ENCODE results near the gene EXOC3. TPM values are rescaled to one million over a fixed set of nuclear protein-coding genes. Genes with fewer than 3 reads are reported as not detected.

The EXOC3 gene
- total and polyA plus RNA-seq, 10 of the 15 experiments (the other 5 are each of a cell fraction or from before 2014, with no cell fraction given), result 1.6 to 53.0 (median 27.9) TPM

GRCh38 chr5:483434-484140 is 40.6 kb downstream of the EXOC3 start:
- WGBS (ENCODE audit: insufficient coverage, insufficient replicate concordance, low lambda C conversion rate, missing lambda C conversion rate), result 14% methylated on average over 34 of the region's 34 CpGs
- SMC1A ChIA-PET (ENCODE audit: uncharacterized antibody, unreplicated experiment), result no interaction called here
- Histone ChIP-seq H3K9me3 (replicated peaks; ENCODE audit: control insufficient read depth, insufficient read depth, low read length) (no peaks in the 10 kb centered on the region), H3K27ac (ENCODE audit: control insufficient read depth, insufficient read depth) (no peak overlapping the region), H3K4me2 (ENCODE audit: control insufficient read depth, insufficient read depth) (no peak overlapping the region), H3K4me3 (no peak overlapping the region), H4K20me1 (ENCODE audit: control insufficient read depth, insufficient read depth) (no peaks in the 10 kb centered on the region), H3K36me3 (ENCODE audit: control insufficient read depth in 2 of 2, insufficient read depth in 2 of 2, low read length in 1 of 2) (no peaks in the 10 kb centered on the region), H3K27me3 (replicated peaks in 1 of 2; ENCODE audit: control insufficient read depth in 2 of 2, insufficient read depth in 2 of 2, low read length in 1 of 2) (no peaks in the 10 kb centered on the region), H3K4me1 (ENCODE audit: control insufficient read depth, insufficient read depth, low read length) (no peaks in the 10 kb centered on the region), H3K9ac (ENCODE audit: control insufficient read depth, insufficient read depth, low read length) (no peak overlapping the region), H2AFZ (ENCODE audit: control insufficient read depth, low read depth, low read length) (no peak overlapping the region), H3K79me2 (ENCODE audit: control insufficient read depth, insufficient read depth, low read length) (no peaks in the 10 kb centered on the region)
- ATAC-seq (no peak), FAIRE-seq (no peak), DNase-seq (ENCODE audit: low read depth, low spot score) (no peak)
- TF ChIP-seq FOXK2 (IDR thresholded peaks at IDR 0.05), result no peak
- TF ChIP-seq, protein P1, sequence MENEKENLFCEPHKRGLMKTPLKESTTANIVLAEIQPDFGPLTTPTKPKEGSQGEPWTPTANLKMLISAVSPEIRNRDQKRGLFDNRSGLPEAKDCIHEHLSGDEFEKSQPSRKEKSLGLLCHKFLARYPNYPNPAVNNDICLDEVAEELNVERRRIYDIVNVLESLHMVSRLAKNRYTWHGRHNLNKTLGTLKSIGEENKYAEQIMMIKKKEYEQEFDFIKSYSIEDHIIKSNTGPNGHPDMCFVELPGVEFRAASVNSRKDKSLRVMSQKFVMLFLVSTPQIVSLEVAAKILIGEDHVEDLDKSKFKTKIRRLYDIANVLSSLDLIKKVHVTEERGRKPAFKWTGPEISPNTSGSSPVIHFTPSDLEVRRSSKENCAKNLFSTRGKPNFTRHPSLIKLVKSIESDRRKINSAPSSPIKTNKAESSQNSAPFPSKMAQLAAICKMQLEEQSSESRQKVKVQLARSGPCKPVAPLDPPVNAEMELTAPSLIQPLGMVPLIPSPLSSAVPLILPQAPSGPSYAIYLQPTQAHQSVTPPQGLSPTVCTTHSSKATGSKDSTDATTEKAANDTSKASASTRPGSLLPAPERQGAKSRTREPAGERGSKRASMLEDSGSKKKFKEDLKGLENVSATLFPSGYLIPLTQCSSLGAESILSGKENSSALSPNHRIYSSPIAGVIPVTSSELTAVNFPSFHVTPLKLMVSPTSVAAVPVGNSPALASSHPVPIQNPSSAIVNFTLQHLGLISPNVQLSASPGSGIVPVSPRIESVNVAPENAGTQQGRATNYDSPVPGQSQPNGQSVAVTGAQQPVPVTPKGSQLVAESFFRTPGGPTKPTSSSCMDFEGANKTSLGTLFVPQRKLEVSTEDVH (IDR thresholded peaks at IDR 0.05; ENCODE audit: low read depth, partially characterized antibody), result no peak
- no peak for TF ChIP-seq PAX8 (IDR thresholded peaks at IDR 0.05)
- RAD21 ChIA-PET (ENCODE audit: unreplicated experiment), result no interaction called here
- no TSS peak for BruUV-seq (replicated peaks)
- POLR2A ChIA-PET, result no interaction called here
- intact Hi-C loops (cut with micrococcal nuclease; ENCODE audit: unreplicated experiment), result no loop called here
- CTCF ChIA-PET, result no interaction called here
- in situ Hi-C loops (cut with MboI), result no loop called here

DNA sequence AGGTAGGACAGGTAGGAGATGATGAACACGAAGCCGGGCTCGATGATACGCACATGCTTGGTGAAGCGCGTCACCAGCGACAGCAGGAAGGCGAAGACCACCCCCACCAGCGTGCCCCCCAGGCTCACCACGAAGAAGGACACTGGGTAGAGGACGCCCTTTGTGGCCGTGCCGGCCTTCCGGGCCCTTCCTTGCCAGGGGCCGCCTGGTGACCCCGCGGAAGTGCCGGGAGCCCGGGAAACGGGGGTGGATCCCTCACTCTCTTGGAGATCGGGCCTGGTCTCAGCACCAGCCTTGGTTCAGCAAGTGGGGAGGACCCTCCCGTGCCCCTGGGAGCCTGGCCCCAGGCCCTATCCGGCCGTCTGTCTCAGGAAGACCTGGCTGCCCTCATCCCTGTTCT is 41.6 kb downstream of the EXOC3 start:
- H3K9ac ChIP-seq (ENCODE audit: control insufficient read depth, insufficient read depth, low read length), result no peak overlapping the region
- no TSS peak for BruUV-seq (replicated peaks)
- TF ChIP-seq, protein P2, sequence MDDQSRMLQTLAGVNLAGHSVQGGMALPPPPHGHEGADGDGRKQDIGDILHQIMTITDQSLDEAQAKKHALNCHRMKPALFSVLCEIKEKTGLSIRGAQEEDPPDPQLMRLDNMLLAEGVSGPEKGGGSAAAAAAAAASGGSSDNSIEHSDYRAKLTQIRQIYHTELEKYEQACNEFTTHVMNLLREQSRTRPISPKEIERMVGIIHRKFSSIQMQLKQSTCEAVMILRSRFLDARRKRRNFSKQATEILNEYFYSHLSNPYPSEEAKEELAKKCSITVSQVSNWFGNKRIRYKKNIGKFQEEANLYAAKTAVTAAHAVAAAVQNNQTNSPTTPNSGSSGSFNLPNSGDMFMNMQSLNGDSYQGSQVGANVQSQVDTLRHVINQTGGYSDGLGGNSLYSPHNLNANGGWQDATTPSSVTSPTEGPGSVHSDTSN (IDR thresholded peaks at IDR 0.05; ENCODE audit: insufficient replicate concordance, low read depth, low read length), result no peak
- TF ChIP-seq IRF4 (IDR thresholded peaks at IDR 0.05; ENCODE audit: low read depth, low read length), result no peak
- no peak for TF ChIP-seq ATF7 (IDR thresholded peaks at IDR 0.05; ENCODE audit: low read depth)
- no peak for TF ChIP-seq SMC3 (IDR thresholded peaks at IDR 0.05; ENCODE audit: borderline replicate concordance, low read length)
- TF ChIP-seq HDGF (IDR thresholded peaks at IDR 0.05), result no peak
- no peak for TF ChIP-seq GABPA (IDR thresholded peaks at IDR 0.05; ENCODE audit: low read depth)
- TF ChIP-seq, protein P3, sequence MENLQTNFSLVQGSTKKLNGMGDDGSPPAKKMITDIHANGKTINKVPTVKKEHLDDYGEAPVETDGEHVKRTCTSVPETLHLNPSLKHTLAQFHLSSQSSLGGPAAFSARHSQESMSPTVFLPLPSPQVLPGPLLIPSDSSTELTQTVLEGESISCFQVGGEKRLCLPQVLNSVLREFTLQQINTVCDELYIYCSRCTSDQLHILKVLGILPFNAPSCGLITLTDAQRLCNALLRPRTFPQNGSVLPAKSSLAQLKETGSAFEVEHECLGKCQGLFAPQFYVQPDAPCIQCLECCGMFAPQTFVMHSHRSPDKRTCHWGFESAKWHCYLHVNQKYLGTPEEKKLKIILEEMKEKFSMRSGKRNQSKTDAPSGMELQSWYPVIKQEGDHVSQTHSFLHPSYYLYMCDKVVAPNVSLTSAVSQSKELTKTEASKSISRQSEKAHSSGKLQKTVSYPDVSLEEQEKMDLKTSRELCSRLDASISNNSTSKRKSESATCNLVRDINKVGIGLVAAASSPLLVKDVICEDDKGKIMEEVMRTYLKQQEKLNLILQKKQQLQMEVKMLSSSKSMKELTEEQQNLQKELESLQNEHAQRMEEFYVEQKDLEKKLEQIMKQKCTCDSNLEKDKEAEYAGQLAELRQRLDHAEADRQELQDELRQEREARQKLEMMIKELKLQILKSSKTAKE (IDR thresholded peaks at IDR 0.05; ENCODE audit: low read depth, poor library complexity, severe bottlenecking), result no peak
- TF ChIP-seq, protein P4, sequence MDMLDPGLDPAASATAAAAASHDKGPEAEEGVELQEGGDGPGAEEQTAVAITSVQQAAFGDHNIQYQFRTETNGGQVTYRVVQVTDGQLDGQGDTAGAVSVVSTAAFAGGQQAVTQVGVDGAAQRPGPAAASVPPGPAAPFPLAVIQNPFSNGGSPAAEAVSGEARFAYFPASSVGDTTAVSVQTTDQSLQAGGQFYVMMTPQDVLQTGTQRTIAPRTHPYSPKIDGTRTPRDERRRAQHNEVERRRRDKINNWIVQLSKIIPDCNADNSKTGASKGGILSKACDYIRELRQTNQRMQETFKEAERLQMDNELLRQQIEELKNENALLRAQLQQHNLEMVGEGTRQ (IDR thresholded peaks at IDR 0.05; ENCODE audit: borderline replicate concordance, low read depth, low read length), result no peak

More for the DNA sequence above, 41.6 kb downstream of the EXOC3 start:
- FAIRE-seq (no peak), DNase-seq (ENCODE audit: low read depth, low spot score) (no peak), ATAC-seq (no peak)
- Histone ChIP-seq H3K27me3 (replicated peaks in 1 of 2; ENCODE audit: control insufficient read depth in 2 of 2, insufficient read depth in 2 of 2, low read length in 1 of 2) (no peaks in the 10 kb centered on the region), H3K79me2 (ENCODE audit: control insufficient read depth, insufficient read depth, low read length) (no peaks in the 10 kb centered on the region), H3K9me3 (replicated peaks; ENCODE audit: control insufficient read depth, insufficient read depth, low read length) (no peaks in the 10 kb centered on the region), H2AFZ (ENCODE audit: control insufficient read depth, low read depth, low read length) (no peak overlapping the region), H4K20me1 (ENCODE audit: control insufficient read depth, insufficient read depth) (no peaks in the 10 kb centered on the region), H3K4me2 (ENCODE audit: control insufficient read depth, insufficient read depth) (no peak overlapping the region), H3K27ac (ENCODE audit: control insufficient read depth, insufficient read depth) (no peak overlapping the region), H3K36me3 (ENCODE audit: control insufficient read depth in 2 of 2, insufficient read depth in 2 of 2, low read length in 1 of 2) (no peaks in the 10 kb centered on the region), H3K4me1 (ENCODE audit: control insufficient read depth, insufficient read depth, low read length) (no peaks in the 10 kb centered on the region), H3K4me3 (no peak overlapping the region)
- SMC1A ChIA-PET (ENCODE audit: uncharacterized antibody, unreplicated experiment), result no interaction called here
- POLR2A ChIA-PET, result no interaction called here
- intact Hi-C loops (cut with micrococcal nuclease; ENCODE audit: unreplicated experiment), result no loop called here
- RAD21 ChIA-PET (ENCODE audit: unreplicated experiment), result no interaction called here
- CTCF ChIA-PET, result no interaction called here
- 76% methylated on average over 18 of the region's 24 CpGs for WGBS (ENCODE audit: insufficient coverage, insufficient replicate concordance, low lambda C conversion rate, missing lambda C conversion rate)
- in situ Hi-C loops (cut with MboI), result no loop called here
